ENCODE data around the gene STOX1. TPM values are rescaled to one million over a fixed set of nuclear protein-coding genes. Genes with fewer than 3 reads are reported as not detected.
"Not testable (repeated sequence)": the region's sequence is repeated elsewhere in the genome, so short reads cannot be mapped to it uniquely, and the experiment has no call there.

The STOX1 gene
- total and polyA plus RNA-seq, 10 of the 15 experiments (the other 5 are each of a cell fraction or from before 2014, with no cell fraction given), result 0.18 to 1.2 (median 0.67) TPM; not detected in 1

DNA sequence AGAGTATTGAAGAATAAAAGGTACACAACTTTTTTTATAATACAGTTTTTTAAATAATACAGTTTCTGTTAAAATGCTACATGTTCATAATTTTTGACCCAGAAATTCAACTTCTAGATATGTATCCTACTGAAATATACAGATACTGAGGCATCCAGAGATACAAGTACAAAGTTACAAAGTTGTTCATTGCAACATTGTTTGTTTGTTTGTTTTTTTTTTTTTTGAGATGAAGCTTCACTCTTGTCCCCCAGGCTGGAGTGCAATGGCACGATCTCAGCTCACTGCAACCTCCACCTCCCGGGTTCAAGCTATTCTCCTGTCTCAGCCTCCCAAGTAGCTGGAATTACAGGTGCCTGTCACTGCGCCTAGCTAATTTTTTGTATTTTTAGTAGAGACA lies 105.5 kb downstream of the STOX1 start:
- BruUV-seq (replicated peaks); H3K4me2 ChIP-seq (ENCODE audit: control insufficient read depth, insufficient read depth); H3K9me3 ChIP-seq (replicated peaks; ENCODE audit: control insufficient read depth, insufficient read depth, low read length); ATAC-seq; H3K27me3 ChIP-seq (replicated peaks in 1 of 2; ENCODE audit: control insufficient read depth in 2 of 2, insufficient read depth in 2 of 2, low read length in 1 of 2); H3K9ac ChIP-seq (ENCODE audit: control insufficient read depth, insufficient read depth, low read length); DNase-seq (ENCODE audit: low read depth, low spot score); RAD21 ChIA-PET (ENCODE audit: unreplicated experiment); H3K4me1 ChIP-seq (ENCODE audit: control insufficient read depth, insufficient read depth, low read length); H3K27ac ChIP-seq (ENCODE audit: control insufficient read depth, insufficient read depth); intact Hi-C loops (cut with micrococcal nuclease; ENCODE audit: unreplicated experiment); in situ Hi-C loops (cut with MboI); H3K79me2 ChIP-seq (ENCODE audit: control insufficient read depth, insufficient read depth, low read length); H4K20me1 ChIP-seq (ENCODE audit: control insufficient read depth, insufficient read depth); FAIRE-seq; H2AFZ ChIP-seq (ENCODE audit: control insufficient read depth, low read depth, low read length); CTCF ChIA-PET; H3K4me3 ChIP-seq: not testable (repeated sequence)
- SMC1A ChIA-PET (ENCODE audit: uncharacterized antibody, unreplicated experiment), result interaction anchor here (1.2 kb wide), 1 partner anchor 563 kb away, joined by 3 read pairs; no protein-coding TSS in a partner anchor
- H3K36me3 ChIP-seq (ENCODE audit: control insufficient read depth in 2 of 2, insufficient read depth in 2 of 2, low read length in 1 of 2), result peaks cover 0 to 10% of the 10 kb centered on the region in 2 experiments; a peak in 3 of 4 replicates
- POLR2A ChIA-PET, result interaction anchor here (0.7 kb wide), 1 partner anchor 21 kb away, joined by 5 read pairs; no protein-coding TSS in a partner anchor
- WGBS (ENCODE audit: insufficient coverage, insufficient replicate concordance, low lambda C conversion rate, missing lambda C conversion rate), result 97% methylated on average over 3 of the region's 3 CpGs

DNA sequence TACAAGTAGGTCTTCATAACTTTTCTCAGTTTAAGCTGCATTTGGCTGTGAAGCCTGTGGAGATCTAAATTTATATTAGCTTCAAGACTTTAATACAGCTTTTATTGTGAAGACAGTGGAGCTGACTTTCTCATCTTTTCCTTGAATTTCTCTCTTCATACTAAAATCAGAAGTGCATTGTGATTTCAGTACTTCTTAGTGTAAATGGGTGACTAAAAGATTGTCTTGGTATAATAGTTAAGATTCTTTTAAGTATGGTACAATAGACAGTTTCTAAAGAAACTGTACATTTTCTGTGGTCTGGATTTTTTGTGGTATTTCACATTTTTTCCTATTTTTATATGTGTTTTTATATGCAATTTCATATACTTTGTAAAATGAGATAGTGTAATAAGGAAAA lies 107.7 kb downstream of the STOX1 start:
- H3K4me2 ChIP-seq (ENCODE audit: control insufficient read depth, insufficient read depth), result no peak overlapping the region
- DNase-seq (ENCODE audit: low read depth, low spot score) (no peak), ATAC-seq (no peak), FAIRE-seq (no peak)
- POLR2A ChIA-PET, result no interaction called here
- no peaks in the 10 kb centered on the region for H3K79me2 ChIP-seq (ENCODE audit: control insufficient read depth, insufficient read depth, low read length)
- TF ChIP-seq BCL11A (IDR thresholded peaks at IDR 0.05; ENCODE audit: low read depth, low read length) (no peak), ZNF24 (IDR thresholded peaks at IDR 0.05) (no peak), IRF4 (IDR thresholded peaks at IDR 0.05; ENCODE audit: low read depth, low read length) (no peak), TAF1 (IDR thresholded peaks at IDR 0.05; ENCODE audit: borderline replicate concordance, low read depth, low read length) (no peak), NBN (IDR thresholded peaks at IDR 0.05) (no peak), EZH2 (IDR thresholded peaks at IDR 0.05; ENCODE audit: borderline replicate concordance, control insufficient read depth, low read depth, low read length) (no peak), ZSCAN29 (IDR thresholded peaks at IDR 0.05) (no peak), ZNF207 (IDR thresholded peaks at IDR 0.05; ENCODE audit: borderline replicate concordance) (no peak), SREBF2 (IDR thresholded peaks at IDR 0.05; ENCODE audit: low read length) (no peak), HDGF (IDR thresholded peaks at IDR 0.05) (no peak)
- TF ChIP-seq, protein P1, sequence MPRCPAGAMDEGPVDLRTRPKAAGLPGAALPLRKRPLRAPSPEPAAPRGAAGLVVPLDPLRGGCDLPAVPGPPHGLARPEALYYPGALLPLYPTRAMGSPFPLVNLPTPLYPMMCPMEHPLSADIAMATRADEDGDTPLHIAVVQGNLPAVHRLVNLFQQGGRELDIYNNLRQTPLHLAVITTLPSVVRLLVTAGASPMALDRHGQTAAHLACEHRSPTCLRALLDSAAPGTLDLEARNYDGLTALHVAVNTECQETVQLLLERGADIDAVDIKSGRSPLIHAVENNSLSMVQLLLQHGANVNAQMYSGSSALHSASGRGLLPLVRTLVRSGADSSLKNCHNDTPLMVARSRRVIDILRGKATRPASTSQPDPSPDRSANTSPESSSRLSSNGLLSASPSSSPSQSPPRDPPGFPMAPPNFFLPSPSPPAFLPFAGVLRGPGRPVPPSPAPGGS (IDR thresholded peaks at IDR 0.05; ENCODE audit: borderline replicate concordance, insufficient read depth, low read depth, low read length, poor library complexity, severe bottlenecking), result no peak
- TF ChIP-seq, protein P2, sequence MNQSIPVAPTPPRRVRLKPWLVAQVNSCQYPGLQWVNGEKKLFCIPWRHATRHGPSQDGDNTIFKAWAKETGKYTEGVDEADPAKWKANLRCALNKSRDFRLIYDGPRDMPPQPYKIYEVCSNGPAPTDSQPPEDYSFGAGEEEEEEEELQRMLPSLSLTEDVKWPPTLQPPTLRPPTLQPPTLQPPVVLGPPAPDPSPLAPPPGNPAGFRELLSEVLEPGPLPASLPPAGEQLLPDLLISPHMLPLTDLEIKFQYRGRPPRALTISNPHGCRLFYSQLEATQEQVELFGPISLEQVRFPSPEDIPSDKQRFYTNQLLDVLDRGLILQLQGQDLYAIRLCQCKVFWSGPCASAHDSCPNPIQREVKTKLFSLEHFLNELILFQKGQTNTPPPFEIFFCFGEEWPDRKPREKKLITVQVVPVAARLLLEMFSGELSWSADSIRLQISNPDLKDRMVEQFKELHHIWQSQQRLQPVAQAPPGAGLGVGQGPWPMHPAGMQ (IDR thresholded peaks at IDR 0.05; ENCODE audit: borderline replicate concordance), result no peak
- in situ Hi-C loops (cut with MboI), result no loop called here
- intact Hi-C loops (cut with micrococcal nuclease; ENCODE audit: unreplicated experiment), result no loop called here
- H3K9ac ChIP-seq (ENCODE audit: control insufficient read depth, insufficient read depth, low read length), result no peak overlapping the region
- RAD21 ChIA-PET (ENCODE audit: unreplicated experiment), result no interaction called here
- H3K4me1 ChIP-seq (ENCODE audit: control insufficient read depth, insufficient read depth, low read length), result no peaks in the 10 kb centered on the region
- H3K27ac ChIP-seq (ENCODE audit: control insufficient read depth, insufficient read depth), result no peak overlapping the region
- H3K4me3 ChIP-seq, result no peak overlapping the region
- no peaks in the 10 kb centered on the region for H4K20me1 ChIP-seq (ENCODE audit: control insufficient read depth, insufficient read depth)
- H3K27me3 ChIP-seq (replicated peaks in 1 of 2; ENCODE audit: control insufficient read depth in 2 of 2, insufficient read depth in 2 of 2, low read length in 1 of 2), result no peaks in the 10 kb centered on the region
- no peaks in the 10 kb centered on the region for H3K9me3 ChIP-seq (replicated peaks; ENCODE audit: control insufficient read depth, insufficient read depth, low read length)
- SMC1A ChIA-PET (ENCODE audit: uncharacterized antibody, unreplicated experiment), result interaction anchor here (0.7 kb wide), 1 partner anchor 208 kb away, joined by 3 read pairs; no protein-coding TSS in a partner anchor
- H2AFZ ChIP-seq (ENCODE audit: control insufficient read depth, low read depth, low read length), result no peak overlapping the region
- BruUV-seq (replicated peaks), result no TSS peak
- CTCF ChIA-PET, result interaction anchor here (0.6 kb wide), 1 partner anchor 147 kb away, joined by 3 read pairs; no protein-coding TSS in a partner anchor
- H3K36me3 ChIP-seq (ENCODE audit: control insufficient read depth in 2 of 2, insufficient read depth in 2 of 2, low read length in 1 of 2), result peaks cover 0 to 8% of the 10 kb centered on the region in 2 experiments; a peak in 2 of 4 replicates

All from GM12878 (cell line).